ENCODE measurements around the gene OR13H1.

DNA sequence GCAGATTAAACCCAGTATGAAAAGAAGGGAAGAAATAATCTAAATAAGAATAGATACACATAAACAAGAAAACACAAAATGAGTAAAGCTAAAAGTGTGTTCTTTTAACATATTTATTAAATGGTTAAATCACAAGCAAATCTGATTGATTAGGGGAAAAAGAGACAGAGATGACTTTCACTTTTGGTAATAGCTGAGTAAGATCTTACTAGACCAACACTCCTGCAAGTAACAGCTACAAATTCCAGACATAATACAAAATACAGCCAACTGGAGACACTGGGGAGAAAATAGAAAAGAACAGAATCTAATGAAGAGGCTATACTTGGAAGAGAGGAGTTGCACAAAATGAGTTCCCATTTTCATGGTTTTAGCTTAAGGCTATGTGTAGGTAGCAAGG is 33.5 kb downstream of the OR13H1 start:
- TF ChIP-seq SIN3A (IDR thresholded peaks at IDR 0.05; ENCODE audit: borderline replicate concordance, insufficient read depth, low read length), result no peak
- TF ChIP-seq POLR2AphosphoS5 (IDR thresholded peaks at IDR 0.05; ENCODE audit: low read depth, low read length), result no peak

Measured in PFSK-1 (cell line).